ENCODE data around the gene FGFRL1.
"Not testable (repeated sequence)": the region's sequence is repeated elsewhere in the genome, so short reads cannot be mapped to it uniquely, and the experiment has no call there.

The FGFRL1 gene

DNA sequence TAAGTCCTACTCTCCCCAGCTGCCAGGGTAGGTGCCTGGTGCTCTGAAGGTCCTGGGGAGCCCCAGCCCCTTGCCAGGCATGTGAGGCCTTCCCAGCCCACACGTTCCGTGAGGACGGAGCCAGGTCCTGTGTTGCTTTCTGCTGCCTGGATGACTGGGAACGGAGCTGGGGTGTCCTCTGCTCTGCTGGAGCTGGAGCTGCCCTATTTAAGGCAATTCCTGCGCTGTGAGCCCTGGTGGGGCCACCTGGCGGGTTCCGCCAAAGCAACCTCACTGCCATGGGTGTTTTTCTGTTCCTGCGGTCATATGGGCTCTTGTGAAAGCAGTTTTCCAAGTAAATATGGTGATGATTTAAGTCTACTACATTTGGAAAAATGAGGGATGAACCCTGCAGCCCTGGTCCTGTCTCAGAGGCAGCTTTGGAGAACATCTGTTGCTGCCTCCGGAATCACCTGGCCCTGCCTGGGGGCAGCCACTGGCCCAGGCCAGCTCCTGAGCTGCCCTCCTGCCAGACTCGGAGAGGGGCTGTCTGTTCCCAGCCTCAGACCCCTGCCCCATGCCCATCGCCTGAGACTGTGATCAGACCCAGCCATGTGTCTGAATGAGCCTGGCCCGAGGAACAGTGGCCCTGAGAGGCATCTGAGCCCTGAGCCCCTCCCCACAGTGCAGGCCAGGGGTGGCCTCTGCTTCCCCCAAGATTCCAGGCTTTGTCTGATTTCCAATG, 33.2 kb downstream of the FGFRL1 start:
- H3K9ac ChIP-seq: no peak overlapping the region
- peaks cover 70% of the 10 kb centered on the region for H3K27me3 ChIP-seq
- no peaks in the 10 kb centered on the region for H3K9me3 ChIP-seq
- H3K4me2 ChIP-seq: no peak overlapping the region
- H3K4me3 ChIP-seq: no peak overlapping the region
- peaks cover 39% of the 10 kb centered on the region for H3K4me1 ChIP-seq
- H4K20me1 ChIP-seq: peaks cover 25% of the 10 kb centered on the region; the same call in 1 of the 2 replicates
- no peak for TF ChIP-seq Cebpa-rat (IDR thresholded peaks at IDR 0.05)
- H3K36me3 ChIP-seq: no peaks in the 10 kb centered on the region
- no peak overlapping the region for H3K27ac ChIP-seq

DNA sequence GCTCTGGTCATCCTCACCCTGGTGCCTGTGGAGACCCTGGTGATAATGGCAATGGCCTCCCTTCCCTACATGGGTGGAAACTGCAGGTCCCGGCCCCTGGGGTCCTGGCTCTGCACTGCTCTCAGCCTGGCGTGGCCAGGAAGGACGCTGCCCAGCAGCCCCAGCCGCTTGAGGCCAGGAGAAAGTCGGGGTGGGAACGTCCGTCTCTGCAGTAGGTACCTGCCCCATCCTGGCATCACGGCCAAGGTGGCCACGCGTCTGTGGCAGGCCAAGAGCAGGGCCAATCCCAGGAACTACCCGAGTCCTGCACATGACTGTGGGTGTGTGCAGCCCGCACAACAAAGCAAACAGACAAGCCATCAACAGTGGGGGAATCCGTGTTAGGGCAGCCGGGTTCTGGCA, 33.8 kb downstream of the FGFRL1 start:
- Histone ChIP-seq H3K4me2 (no peak overlapping the region), H4K20me1 (peaks cover 25% of the 10 kb centered on the region; the same call in 1 of the 2 replicates), H3K9me3 (no peaks in the 10 kb centered on the region), H3K4me3 (no peak overlapping the region), H3K9ac (no peak overlapping the region), H3K27me3 (peaks cover 70% of the 10 kb centered on the region), H3K4me1 (peaks cover 45% of the 10 kb centered on the region), H3K27ac (no peak overlapping the region), H3K36me3 (no peaks in the 10 kb centered on the region)
- no peak for TF ChIP-seq Cebpa-rat (IDR thresholded peaks at IDR 0.05)

DNA sequence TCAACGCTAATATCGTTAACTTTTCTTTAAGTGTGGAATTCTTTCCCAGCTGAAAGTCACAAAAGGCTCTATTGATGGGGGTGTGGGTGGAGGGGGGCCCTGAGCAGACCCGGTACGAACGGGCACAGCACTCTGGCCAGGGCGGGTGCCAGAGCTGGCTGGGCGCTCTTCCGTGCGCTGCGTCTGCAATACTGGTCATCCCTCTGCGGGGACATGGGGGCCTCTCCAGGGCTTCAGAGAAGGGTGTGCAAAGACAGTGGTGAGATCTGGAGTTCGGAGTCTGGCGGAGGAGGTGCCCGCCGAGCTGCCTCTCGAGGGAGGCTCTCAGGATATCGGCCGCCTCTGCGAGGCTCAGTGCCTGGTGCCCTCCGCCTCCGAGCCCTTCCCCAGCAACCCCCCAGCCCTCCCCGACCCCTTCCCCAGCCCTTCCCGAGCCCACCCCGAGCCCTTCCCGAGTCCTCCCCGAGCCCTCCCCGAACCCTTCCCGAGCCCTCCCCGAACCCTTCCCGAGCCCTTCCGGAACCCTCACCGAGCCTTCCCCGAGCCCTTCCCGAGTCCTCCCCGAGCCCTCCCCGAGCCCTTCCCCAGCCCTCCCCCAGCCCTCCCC, 34.3 kb downstream of the FGFRL1 start:
- Histone ChIP-seq H4K20me1 (peaks cover 25% of the 10 kb centered on the region; the same call in 1 of the 2 replicates), H3K4me3 (no peak overlapping the region), H3K9me3 (no peaks in the 10 kb centered on the region), H3K9ac (no peak overlapping the region), H3K36me3 (no peaks in the 10 kb centered on the region), H3K4me1 (peaks cover 50% of the 10 kb centered on the region), H3K4me2 (no peak overlapping the region), H3K27ac (no peak overlapping the region), H3K27me3 (peaks cover 71% of the 10 kb centered on the region)
- no peak for TF ChIP-seq Cebpa-rat (IDR thresholded peaks at IDR 0.05)

- H3K36me3 ChIP-seq, H3K4me2 ChIP-seq, H3K9me3 ChIP-seq, H3K4me3 ChIP-seq, H3K9ac ChIP-seq, H3K27ac ChIP-seq: not testable (repeated sequence)
- Histone ChIP-seq H4K20me1 (peaks cover 25% of the 10 kb centered on the region; the same call in 1 of the 2 replicates), H3K4me1 (peaks cover 51% of the 10 kb centered on the region), H3K27me3 (peaks cover 71% of the 10 kb centered on the region)
These were observed 35.2 kb downstream of the FGFRL1 start for GRCh38 chr4:1046581-1047011.

DNA sequence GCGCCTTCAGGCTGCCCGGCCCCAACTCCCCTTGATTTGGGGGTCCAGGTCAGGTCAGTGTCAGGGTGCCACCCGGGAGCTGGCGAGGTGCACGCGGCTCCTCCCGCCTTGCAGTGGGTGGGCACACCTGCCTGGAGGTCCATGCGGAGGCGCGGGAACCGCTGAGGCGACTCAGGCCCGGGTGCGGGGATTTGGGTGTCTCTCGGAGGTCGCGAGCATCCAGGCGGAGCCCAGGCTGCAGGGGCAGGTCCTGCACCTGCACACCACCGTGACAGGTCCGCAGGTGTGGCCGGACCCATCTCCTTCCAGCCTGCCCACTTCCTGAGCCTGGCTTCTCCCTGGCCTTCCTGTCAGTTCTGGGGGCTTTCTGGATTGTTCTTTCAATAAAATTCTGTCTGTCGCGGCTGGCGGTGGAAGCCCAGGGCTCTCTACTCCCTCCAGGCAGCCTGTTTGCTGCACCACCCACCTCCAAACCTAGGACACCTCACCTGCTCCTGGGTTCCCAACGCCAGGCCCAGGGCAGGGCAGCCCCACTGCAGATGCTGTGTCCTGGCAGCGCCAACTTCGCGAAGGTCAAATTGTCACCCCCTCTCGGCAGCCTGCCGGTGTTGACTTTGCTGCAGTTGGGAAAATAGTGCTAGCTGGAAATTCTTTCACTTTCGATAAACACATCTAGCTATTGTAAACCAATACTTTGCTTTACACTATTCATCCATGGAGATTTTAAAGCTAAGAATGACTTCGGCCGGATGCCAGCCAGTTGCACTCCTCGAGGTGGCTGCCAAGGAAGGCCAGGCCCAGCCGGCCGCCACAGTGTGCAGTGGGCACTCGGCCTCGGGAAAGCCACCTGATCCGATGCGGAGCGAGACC, 35.9 kb downstream of the FGFRL1 start:
- H3K9ac ChIP-seq: no peak overlapping the region
- no peak for TF ChIP-seq Cebpa-rat (IDR thresholded peaks at IDR 0.05)
- H3K4me2 ChIP-seq: peak overlapping the region; percentile 5; the same call in 1 of the 2 replicates
- no peak overlapping the region for H3K4me3 ChIP-seq
- H3K9me3 ChIP-seq: peaks cover 12% of the 10 kb centered on the region
- peaks cover 25% of the 10 kb centered on the region; the same call in 1 of the 2 replicates for H4K20me1 ChIP-seq
- H3K36me3 ChIP-seq: no peaks in the 10 kb centered on the region
- H3K27me3 ChIP-seq: peaks cover 73% of the 10 kb centered on the region
- no peak overlapping the region for H3K27ac ChIP-seq
- H3K4me1 ChIP-seq: peaks cover 46% of the 10 kb centered on the region

DNA sequence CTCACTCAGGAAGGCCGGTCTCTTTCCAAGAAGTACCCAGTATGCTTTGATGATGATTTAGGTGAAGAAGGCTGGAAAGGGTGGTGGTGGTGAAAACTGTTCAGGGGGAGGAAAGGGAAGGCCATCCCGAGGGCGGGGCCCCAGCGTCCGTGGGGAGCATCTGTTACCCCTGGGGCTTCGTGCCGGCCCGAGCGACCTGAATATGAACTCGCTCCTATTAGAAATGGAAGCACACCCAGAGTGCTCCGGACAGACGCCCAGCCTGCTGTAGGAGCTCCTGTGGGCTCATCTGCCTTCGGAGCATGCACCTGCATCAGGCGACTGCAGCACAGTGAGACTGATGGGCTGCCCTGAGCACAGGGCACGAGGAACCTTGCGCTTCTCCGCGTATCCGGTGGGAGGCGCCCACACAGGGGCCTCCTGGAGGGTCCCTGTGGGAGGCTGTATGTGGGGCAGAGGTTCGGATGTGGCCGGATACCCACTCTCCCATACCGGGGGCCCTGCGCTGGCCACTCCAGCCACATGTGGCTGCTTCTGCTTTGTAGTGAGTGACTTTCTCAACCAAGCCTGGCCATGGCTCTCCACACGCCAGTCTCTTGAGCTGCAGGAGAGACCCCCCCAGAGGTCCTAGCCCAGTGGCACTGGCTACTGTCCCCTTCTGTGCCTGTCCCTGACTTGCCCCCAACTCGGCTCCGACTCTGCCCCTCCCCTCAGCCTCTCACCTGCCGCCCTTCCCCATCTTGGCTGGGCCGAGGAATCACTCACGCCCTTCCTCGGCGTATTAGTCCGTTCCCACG, 36.7 kb downstream of the FGFRL1 start:
- H3K4me2 ChIP-seq: peak overlapping the region; percentile 92
- no peak overlapping the region for H3K4me3 ChIP-seq
- no peaks in the 10 kb centered on the region for H3K36me3 ChIP-seq
- no peak overlapping the region for H3K9ac ChIP-seq
- peaks cover 18% of the 10 kb centered on the region for H3K9me3 ChIP-seq
- TF ChIP-seq Cebpa-rat (IDR thresholded peaks at IDR 0.05): no peak
- H4K20me1 ChIP-seq: peaks cover 32% of the 10 kb centered on the region
- peaks cover 50% of the 10 kb centered on the region for H3K4me1 ChIP-seq
- H3K27ac ChIP-seq: no peak overlapping the region
- H3K27me3 ChIP-seq: peaks cover 79% of the 10 kb centered on the region

DNA sequence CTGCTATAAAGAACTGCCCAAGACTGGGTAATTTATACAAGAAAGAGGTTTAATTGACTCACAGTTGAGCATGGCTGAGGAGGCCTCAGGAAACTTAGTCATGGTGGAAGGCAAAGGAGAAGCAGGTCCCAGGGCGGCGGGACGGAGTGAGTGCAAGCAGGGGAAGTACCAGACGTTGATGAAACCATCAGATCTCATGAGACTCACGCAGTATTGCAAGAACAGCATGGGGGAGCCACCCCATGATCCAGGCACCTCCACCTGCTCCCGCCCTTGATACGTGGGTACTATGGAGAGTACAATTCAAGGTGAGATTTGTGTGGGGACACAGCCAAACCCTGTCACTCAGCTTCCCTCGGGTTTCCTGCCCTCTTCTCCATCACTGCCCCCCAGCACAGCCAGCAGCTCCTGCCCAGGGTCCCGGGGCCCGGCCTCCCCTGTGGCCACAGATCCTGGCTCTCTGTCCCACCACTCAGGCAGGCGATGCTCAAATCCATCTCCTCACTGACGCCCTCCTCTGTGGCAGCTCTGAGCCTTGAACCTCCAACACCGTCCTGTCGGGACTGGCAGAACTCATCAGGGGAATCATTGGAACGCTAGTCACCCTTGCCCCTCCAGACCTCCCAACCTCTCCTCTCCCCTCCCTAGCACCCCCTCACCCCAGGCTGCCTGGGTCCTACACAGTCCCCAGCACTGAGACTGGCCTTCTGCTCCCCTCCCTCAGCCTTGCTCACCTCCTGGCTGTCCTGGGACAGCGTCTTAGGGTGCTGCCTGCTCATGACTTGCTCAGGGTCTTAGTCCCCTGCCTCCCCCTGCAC, 37.6 kb downstream of the FGFRL1 start:
- Histone ChIP-seq H3K4me2 (peak overlapping the region; percentile 92), H3K4me1 (peaks cover 54% of the 10 kb centered on the region), H3K9ac (no peak overlapping the region), H3K27me3 (peaks cover 79% of the 10 kb centered on the region), H3K27ac (no peak overlapping the region), H4K20me1 (peaks cover 38% of the 10 kb centered on the region), H3K4me3 (peak overlapping the region; percentile 41; the same call in 1 of the 2 replicates), H3K36me3 (no peaks in the 10 kb centered on the region), H3K9me3 (peaks cover 18% of the 10 kb centered on the region)
- TF ChIP-seq Cebpa-rat (IDR thresholded peaks at IDR 0.05): no peak

- H3K9me3 ChIP-seq: peaks cover 18% of the 10 kb centered on the region
- peaks cover 78% of the 10 kb centered on the region for H3K27me3 ChIP-seq
- H3K4me3 ChIP-seq: peak overlapping the region; percentile 41
- H3K4me1 ChIP-seq: peaks cover 54% of the 10 kb centered on the region
- peak overlapping the region; percentile 92 for H3K4me2 ChIP-seq
- peaks cover 32% of the 10 kb centered on the region for H4K20me1 ChIP-seq
- H3K9ac ChIP-seq: no peak overlapping the region
- TF ChIP-seq Cebpa-rat (IDR thresholded peaks at IDR 0.05): no peak
- H3K36me3 ChIP-seq: no peaks in the 10 kb centered on the region
- no peak overlapping the region for H3K27ac ChIP-seq
These were observed 38.1 kb downstream of the FGFRL1 start for GRCh38 chr4:1049591-1049905.

Data from BLaER1 (cell line).